Stimulated activated CD8-positive, alpha-beta memory T cell treated with anti-CD3 and anti-CD28 coated beads, Interleukin-4, amount 100 ng/mL, for 24 hours (primary cell): ENCODE measurements around the gene NGF.

ENCODE experiments used
- DNase-seq: peaks from one replicate; pipeline ENCODE4 v3.0.0-alpha.2; 2020; ENCODE audit warnings: low read depth

The NGF gene

GRCh38 chr1:115280064-115280463, 58.0 kb downstream of the NGF start:
- DNase-seq, result no peak

GRCh38 chr1:115278211-115278610, 59.8 kb downstream of the NGF start:
- DNase-seq, result no peak

DNA sequence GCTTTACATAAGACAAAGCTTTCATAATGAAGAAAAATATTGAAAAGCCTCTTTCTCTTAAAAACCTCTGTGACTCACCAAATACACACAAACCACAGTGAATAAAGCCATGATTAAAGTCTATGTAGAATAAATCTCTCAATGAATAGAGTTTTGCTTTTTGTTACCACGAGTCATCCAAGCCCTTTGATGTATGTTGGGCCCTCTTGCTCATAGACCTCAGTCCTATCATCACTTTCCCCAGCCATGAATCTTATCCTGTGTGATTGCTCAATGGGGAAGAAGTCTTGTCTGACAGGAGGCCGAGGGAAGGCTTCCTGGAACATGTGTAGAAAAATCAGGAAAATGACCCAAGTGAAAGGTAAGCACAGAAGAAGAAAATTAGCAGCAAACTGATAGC, 60.8 kb downstream of the NGF start:
- no peak for DNase-seq

DNA sequence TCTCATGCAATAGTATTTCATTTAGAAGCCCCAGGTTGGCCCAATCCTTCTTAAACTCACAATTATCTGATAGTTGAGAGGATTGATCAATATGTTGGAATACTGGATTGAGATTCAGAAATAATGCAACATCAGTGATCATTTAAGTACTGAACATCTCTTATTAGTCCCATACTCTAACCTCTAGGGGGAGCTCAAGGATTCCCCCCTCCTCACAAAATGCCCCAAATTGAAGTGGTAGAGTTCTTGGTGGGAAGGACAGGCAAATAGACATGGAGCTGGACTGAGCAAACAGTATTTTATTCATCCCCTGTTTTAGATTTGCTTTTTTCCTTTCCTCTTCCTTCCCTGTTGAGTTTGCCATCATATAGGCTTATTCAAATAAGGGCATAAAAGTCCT, 62.8 kb downstream of the NGF start:
- DNase-seq, result no peak

DNA sequence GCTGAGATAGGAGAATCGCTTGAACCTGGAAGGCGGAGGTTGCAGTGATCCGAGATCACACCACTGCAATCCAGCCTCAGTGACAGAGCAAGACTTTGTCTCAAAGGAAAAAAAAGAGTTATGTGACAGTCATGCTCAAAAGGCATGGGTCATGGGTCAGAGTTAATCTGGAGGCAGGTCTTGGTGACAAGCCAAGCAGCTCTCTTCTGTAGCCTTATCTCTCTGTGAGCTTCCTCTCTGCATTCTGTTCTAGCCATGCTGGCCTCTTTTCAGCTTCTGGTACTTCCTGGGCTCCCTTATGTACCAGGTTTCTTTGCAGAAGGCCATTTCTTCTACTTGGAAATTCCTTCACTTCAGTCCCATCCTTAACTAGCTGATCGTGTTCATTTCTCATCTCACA, 63.6 kb downstream of the NGF start:
- DNase-seq, result no peak

- no peak for DNase-seq
Measured at GRCh38 chr1:115266729-115267421, 71.2 kb downstream of the NGF start.

- no peak for DNase-seq
Measured at GRCh38 chr1:115265099-115265498, 73.0 kb downstream of the NGF start.

GRCh38 chr1:115262886-115263285, 75.2 kb downstream of the NGF start:
- no peak for DNase-seq

DNA sequence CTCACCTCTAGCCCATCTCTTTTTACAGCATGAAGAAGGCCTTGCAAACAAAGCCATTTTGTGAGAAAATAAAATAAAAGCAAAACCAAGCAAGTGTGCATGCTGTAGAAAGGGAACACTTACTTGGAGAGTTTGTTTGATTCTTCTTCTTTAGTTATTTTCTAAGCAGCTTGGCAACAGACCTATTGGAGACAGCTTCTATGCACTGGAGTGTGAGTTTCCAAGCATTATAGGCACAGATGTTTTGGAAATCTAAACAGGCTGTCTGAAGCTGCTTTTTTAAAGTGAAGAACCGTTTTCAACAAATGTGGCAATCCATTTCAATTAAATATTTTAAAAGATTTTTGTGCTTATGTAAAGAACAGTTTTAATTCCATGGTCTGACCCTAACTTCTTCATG, 76.6 kb downstream of the NGF start:
- DNase-seq, result no peak

DNA sequence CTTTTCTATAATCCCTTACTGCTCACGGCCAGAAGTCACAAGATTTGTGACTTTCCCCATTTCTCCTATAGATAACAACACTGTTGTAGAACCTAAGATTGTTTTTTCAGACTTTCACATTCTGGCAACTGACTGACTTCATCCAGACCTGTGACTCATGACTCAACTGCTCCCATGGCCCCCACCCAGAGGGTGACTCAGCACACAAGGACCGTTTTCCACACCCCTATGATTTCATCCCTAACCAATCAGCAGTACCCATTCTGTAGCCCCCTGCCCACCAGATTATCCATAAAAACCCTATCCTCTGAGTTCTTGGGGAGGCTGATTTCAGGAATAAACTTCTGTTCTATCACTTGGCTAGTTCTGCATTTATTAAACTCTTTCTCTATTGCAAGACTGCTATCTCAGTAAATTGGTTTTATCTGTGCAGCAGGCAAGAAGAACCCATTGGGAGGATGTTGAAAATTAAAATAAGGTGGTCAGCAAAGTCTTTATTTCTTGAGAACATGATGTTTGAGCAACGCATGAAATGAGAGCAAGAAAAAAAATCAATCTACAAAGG, 79.7 kb downstream of the NGF start:
- no peak for DNase-seq

- no peak for DNase-seq
Measured at GRCh38 chr1:115257591-115257990, 80.5 kb downstream of the NGF start.

DNA sequence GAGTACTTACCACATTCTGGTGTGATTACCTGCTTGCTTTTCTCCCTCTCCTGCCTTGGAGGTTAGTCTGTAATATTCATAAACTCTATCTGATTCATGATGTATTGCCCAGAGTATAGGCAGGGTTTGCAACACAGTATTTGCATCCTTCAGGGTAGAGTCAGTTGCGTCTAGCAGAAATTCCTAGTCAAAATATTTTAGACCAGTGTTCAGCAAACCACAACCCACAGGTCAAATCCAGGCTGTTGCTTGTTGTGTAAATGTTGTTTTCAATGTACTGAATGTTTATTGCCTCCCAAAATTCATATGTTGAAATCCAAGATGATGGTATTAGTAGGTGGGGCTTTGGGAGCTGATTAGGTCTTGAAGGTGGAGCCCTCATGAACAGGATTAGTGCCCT, 82.9 kb downstream of the NGF start:
- no peak for DNase-seq

DNA sequence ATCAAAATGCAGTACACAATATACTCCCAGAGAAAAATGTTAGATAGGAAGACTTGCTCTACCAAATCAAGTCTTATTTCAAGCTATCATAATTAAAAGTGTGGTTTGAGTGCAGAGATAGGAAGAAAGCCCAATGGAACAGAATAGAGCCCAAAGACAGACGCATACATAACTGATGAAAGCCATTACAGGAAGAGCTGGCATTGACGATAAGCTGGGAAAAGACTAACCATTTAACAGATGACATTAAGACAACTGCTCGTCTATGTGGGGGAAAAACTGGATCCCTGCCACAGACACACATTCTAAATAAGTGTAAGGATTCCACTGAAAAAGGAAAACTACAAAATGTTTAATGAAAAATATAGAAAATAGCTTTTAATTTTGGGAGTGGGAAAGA, 85.5 kb downstream of the NGF start:
- DNase-seq, result no peak

DNA sequence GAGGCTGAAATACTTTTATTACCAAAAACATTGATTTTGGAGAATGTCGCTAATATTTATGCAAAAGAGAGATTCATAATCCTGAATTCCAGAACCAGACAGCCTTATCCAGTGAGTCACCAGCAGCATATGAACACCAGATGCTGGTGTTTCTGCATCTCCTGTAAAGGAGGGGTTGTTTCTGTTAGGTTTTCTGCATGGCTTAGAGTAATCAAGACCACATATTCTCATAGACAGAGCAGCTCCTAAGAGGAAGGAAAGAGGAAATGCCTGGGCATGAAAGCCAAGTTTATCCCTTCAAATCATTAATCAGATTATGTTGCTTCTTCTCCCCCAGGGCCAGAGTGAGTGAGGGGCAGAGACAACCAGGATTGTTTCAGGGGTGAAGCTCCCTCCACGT, 86.2 kb downstream of the NGF start:
- DNase-seq, result no peak

DNA sequence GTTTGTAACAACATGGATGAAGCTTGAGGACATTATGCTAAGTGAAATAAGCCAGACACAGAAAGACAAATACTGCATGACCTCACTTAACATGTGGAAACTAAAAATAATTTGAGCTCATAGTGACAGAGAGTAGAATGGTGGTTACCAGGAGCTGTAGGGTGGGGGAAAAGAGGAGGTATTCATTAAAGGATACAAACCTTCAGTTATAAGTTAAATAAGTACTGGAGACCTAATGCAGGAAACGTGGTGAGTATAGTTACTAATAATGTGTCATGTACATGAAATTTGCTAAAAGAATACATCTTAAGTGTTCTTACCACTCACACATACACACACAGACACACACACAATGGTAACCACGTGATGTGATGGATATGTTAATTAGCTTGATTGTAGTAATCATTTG, 86.7 kb downstream of the NGF start:
- no peak for DNase-seq

- no peak for DNase-seq
Measured at GRCh38 chr1:115246526-115246925, 91.5 kb downstream of the NGF start.

- no peak for DNase-seq
Measured at GRCh38 chr1:115245227-115245626, 92.8 kb downstream of the NGF start.

DNA sequence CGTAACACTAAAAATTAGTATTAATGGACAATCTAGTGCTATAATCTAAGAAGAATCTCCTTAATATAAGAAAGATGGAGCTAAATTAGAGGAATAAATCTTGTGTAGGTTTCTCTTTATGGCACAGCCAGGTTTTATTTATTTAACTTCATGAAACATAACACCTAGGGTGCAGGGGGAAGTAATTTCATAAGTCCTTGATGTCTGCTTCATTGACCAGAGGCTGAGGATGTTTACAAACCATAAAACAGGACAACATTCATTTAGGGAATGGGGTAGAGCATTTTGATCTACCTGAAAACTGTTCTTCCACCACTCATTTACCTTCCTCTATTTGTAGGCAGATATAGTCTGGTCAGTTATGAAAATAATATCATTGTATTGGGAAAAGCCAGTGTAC, 95.5 kb downstream of the NGF start:
- DNase-seq, result no peak

DNA sequence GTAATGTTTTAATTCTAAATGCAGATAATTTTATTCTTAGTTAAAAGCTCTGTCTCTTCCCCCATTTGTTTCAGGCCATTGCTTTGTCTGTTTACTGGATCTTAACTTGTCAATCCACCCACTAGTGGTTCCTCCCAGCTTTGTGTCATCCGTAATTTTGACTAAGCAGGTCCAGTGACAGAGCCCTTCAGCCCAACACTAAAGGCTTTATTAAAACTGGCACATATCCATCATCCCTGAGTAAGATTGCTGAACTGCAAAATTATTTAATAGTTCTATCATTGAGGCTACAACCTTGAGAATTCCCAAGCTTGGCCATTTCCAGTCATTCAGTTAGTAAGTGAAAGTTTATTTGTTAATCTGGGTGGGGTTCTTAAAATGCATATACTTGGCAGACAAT, 96.7 kb downstream of the NGF start:
- no peak for DNase-seq

GRCh38 chr1:115240297-115240696, 97.8 kb downstream of the NGF start:
- no peak for DNase-seq

GRCh38 chr1:115239426-115239825, 98.6 kb downstream of the NGF start:
- DNase-seq, result no peak

DNA sequence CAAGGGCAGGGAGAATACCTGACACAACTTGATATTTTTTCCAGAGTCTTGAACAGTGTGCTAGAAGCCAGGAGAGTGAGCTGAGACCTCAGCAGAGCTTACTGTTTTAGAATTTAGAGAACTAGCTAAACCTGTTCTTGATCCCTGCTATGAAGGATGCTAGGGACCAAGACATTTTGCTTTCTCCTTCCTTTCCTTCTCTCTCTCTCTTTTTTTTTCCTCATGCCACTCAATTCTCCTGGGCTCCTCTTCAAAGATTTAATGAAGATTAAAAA, 99.0 kb downstream of the NGF start:
- DNase-seq, result no peak

- DNase-seq, result no peak
Measured at GRCh38 chr1:115238336-115239147, 99.5 kb downstream of the NGF start.

DNA sequence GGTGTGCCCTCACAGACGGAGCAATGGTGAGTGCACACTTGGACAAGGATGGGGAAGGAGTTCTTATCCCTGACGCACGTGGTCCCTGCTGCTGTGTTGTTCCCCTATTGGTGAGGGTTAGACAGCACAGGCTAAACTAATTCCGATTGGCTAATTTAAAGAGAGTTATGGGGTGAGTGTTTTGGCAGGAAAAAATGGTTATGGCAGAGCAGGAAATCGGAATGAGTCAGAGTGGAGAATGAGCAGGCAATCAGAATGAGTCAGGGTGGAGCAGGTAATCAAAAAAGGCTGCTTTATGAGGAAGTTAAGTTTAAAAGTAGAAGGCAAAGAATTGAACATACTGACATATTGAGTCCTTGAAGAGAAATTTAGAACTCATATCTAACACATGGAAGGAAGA, 100.5 kb downstream of the NGF start:
- no peak for DNase-seq
